ENCODE results near the gene SCRN2.

GRCh38 chr17:47816947-47817346, 24.1 kb downstream of the SCRN2 start:
- TF ChIP-seq, protein P1, sequence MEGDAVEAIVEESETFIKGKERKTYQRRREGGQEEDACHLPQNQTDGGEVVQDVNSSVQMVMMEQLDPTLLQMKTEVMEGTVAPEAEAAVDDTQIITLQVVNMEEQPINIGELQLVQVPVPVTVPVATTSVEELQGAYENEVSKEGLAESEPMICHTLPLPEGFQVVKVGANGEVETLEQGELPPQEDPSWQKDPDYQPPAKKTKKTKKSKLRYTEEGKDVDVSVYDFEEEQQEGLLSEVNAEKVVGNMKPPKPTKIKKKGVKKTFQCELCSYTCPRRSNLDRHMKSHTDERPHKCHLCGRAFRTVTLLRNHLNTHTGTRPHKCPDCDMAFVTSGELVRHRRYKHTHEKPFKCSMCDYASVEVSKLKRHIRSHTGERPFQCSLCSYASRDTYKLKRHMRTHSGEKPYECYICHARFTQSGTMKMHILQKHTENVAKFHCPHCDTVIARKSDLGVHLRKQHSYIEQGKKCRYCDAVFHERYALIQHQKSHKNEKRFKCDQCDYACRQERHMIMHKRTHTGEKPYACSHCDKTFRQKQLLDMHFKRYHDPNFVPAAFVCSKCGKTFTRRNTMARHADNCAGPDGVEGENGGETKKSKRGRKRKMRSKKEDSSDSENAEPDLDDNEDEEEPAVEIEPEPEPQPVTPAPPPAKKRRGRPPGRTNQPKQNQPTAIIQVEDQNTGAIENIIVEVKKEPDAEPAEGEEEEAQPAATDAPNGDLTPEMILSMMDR (IDR thresholded peaks at IDR 0.05) = no peak
- TF ChIP-seq POLR2AphosphoS5 (IDR thresholded peaks at IDR 0.05; ENCODE audit: insufficient read depth in 1 of 2, low read depth in 1 of 2) = no peak
